Stimulated activated CD4-positive, alpha-beta T cell treated with anti-CD3 and anti-CD28 coated beads, Interleukin-2, amount 100 ng/mL, for 4 hours (primary cell): ENCODE data around the gene ZNRF1.
"Not testable (repeated sequence)": the region's sequence is repeated elsewhere in the genome, so short reads cannot be mapped to it uniquely, and the experiment has no call there.

Experiments used
- DNase-seq: peaks from one replicate; pipeline ENCODE4 v3.0.0-alpha.2; 2020; ENCODE audit warnings: low read depth

Gene ZNRF1

DNA sequence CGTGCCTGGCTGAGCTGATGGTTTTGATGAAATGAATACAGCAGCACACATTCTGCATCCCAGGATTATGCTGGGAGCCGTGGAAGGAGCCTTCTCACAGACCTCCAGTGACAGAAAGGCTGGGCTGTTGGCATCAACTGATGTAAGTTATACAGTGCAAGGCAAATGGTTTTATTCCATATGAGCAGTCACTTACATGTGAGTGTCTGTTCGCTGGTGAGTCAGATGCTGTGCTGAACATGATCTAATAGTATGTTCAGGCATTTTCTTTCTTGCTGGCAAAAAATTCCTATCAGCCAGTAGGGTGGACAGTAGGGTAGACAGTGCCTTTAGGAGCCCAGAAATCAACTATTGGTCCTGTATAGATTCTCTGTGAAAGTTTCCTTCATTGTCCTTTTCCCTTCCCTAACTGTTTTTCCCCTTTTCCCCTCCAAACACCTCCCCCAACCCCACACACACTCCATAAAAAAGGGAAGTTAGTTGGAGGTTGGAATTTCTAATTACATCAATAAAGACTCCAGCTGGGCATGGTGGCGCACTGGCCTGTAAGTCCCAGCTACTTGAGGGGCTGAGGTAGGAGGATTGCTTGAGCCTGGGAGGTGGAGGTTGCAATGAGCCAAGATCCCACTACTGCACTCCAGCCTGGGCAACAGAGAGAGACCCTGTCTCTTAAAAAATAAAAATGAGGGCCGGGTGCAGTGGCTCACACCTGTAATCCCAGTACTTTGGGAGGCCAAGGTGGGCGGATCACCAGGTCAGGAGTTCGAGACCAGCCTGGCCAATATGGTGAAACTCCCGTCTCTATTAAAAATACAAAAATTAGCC, 81.6 kb downstream of the ZNRF1 start:
- no peak for DNase-seq

DNA sequence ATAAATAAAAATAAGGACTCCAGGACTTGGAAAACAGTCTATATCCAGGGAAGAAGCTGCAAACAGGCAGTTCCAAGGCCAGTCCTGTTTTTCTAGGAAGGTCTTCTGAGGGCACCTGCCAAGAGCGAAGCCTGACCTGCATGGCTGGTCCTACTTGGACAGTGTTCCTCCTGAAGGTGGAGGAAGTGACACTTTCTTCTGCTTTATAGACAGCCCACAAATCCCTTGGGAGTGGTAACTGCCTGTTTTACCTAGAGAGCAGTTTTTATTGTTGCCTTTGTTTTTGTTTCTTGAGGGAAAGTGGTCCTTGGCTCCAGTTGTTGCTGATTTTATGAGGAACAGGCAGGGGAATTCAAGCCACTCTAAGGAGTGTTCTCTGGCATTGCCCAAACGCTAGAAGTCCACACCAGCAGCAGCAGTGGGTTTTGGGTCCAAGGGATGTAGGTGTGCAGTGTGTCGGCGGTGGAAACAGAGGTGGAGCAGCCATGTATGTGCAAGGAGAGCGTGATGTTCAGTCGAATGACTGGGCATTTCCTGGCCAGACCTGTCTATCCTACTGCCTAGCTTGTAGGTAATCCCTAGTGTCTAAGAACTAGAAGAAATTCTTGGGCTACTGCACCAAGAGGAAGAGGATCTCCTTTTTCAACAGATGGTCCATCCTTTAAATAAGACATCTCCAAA, 82.5 kb downstream of the ZNRF1 start:
- no peak for DNase-seq

GRCh38 chr16:75083813-75084212, 85.0 kb downstream of the ZNRF1 start:
- no peak for DNase-seq

DNA sequence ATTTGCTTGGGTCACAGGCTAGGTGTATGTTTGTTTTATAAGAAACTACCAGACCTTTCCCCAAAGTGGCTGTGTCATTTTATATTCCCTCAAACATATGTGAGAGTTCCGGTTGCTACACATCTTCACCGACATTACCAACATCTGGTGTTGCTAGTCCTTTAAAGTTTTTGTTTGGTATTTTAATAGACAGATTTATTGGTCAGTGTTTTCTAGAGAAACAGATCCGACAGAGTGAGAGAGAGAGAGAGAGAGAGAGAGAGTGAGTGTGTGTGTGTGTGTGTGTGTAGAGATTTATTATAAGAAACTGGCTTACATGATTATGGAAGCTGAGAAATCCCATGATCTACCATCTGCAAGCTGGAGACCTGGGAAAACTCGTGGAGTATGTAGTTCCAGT, 86.7 kb downstream of the ZNRF1 start:
- no peak for DNase-seq

DNA sequence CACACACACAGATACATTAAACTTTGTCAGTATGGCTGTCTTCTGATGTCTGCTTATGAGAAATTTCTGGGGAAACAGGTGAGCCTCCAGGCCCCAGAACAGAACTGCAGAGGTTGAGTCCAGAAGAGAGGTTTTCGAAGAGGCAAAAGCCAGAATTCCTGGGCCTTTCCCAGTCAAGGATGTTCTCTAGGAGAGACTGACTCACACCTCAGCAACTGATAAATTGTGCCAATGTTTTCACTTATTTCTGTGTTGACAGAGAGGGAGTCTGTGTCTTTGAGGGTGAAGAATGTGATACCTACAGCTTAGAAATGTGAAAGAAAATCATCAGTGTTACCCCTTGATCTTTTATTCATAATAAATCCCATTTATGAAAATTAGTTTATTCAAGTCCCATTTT, 87.5 kb downstream of the ZNRF1 start:
- no peak for DNase-seq

- DNase-seq = no peak
Measured at GRCh38 chr16:75086688-75087374, 88.0 kb downstream of the ZNRF1 start.

GRCh38 chr16:75087375-75087979, 88.7 kb downstream of the ZNRF1 start:
- no peak for DNase-seq

- no peak for DNase-seq
Measured at GRCh38 chr16:75088216-75088615, 89.4 kb downstream of the ZNRF1 start.

DNA sequence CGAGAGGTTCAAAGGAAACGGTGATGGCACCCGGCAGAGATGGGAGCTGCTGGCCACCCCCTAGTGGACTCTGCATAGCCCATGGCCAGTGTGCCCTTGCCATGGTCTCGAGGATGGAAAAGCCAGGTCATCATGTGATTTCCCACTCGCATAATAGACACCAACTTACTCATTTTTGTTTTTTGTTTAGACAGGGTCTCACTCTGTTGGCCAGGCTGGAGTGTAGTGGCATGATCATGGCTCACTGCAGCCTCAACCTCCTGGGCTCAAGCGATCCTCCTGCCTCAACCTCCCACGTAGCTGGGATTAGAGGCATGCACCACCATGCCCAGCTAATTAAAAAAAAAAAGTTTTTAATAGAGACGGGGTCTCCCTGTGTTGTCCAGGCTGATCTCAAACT, 90.1 kb downstream of the ZNRF1 start:
- DNase-seq = no peak

GRCh38 chr16:75089486-75090202, 90.8 kb downstream of the ZNRF1 start:
- DNase-seq = no peak

- DNase-seq = not testable (repeated sequence)
Measured at GRCh38 chr16:75090899-75091298, 92.1 kb downstream of the ZNRF1 start.

DNA sequence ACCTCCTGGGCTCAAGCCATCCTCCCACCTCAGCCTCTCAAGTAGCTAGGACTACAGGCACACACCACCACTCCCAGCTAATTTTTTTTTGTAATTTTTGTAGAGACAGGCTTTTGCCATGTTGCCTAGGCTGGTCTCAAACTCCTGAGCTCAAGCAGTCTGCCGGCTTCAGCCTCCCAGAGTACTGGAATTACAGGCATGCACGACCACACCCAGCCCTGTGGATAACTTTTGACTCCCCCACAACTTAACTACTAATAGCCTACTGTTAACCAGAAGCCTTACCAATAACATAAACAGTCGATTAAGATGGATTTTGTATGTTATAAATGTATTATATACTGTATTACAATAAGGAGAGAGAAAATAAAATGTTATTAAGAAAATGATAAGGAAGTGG, 92.8 kb downstream of the ZNRF1 start:
- DNase-seq = not testable (repeated sequence)

DNA sequence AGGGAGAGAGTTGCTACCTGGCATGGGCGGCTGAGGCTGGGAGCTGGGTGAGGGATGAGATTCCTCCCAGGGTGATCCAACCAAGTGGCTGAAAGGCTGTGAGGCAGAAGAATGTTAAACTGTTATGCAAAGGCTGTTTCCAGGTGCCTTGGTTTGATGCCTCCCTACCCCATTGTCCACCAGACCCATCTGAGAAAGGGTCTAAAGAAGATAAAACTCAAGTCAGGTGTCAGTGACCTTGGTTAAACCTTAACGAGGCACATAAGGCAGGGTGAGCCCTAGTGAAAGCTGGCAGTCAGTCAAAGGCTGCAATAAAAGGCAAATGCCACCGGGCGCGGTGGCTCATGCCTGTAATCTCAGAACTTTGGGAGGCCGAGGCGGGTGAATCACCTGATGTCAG, 94.0 kb downstream of the ZNRF1 start:
- no peak for DNase-seq

DNA sequence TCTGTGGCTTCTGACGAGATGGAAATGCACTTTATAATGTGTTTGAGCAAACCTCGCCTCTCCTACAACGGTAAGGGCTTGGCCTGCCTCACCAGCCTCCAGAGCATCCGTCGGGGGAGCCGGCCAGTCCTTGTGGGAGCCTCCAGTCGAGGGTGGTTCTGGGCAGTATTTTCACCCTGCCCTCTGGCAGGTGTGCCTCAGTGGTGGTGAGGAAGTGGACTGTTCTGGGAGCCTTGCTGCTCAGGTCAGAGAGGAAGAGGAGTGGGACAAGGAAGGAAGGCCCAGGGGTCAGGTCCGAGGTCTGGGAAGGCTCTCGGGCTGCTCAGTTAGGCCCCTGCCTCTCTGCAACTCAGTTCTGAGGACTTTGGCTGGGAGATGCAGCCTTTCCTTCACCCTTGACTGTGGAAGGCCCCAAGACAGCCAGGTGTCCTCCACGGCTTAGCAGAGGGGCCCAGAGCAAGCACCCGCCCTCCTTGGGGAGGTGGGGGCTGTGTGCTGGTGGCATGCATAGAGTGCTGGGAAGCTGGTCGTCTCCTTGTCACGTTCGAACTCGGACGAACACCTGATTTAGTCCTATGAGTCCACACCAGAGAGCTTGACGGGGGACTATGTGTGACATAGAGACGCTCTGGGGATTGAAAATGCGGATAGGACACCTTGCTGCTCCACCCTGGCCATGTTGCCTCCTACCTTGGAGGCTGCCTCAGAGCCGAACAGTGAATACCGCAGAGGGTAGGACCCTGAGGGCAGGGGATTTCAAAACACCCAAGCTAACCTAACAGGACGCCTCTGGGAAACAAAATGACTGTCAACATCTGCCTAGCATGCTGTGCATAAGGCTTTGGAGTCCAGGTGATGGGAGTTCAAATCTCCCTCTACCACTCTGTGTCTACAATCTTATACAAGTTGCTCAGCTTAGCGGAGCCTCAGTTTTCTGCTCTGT, 95.0 kb downstream of the ZNRF1 start:
- DNase-seq = no peak

- no peak for DNase-seq
Measured at GRCh38 chr16:75095204-75095621, 96.4 kb downstream of the ZNRF1 start.

- DNase-seq = no peak
Measured at GRCh38 chr16:75096656-75097055, 97.8 kb downstream of the ZNRF1 start.

DNA sequence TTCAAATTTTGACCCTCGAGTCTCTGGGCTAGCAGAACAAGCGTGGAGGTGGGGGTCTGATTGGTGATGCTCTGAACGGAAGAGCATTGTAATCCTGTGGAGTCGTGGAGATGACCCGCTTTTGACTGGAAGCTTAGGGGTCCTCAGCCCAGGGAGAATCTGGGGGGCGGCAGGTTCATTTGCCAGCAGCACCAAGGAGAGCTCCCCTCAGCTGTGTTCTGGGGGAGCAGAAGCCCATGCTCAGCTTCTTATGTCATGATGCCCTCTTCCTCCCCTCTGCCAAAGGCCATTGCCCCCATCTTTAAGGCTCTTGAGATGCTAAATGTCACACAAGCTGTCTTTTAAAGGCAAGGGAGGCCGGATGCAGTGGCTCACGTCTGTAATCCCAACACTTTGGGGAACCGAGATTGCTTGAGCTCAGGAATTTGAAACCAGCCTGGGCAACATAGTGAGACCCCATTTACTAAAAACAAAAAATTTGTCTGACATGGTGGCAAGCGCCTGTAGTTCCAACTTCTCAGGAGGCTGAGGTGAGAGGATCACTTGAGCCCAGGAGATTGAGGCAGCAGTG, 98.5 kb downstream of the ZNRF1 start:
- no peak for DNase-seq

GRCh38 chr16:75097941-75098901, 99.4 kb downstream of the ZNRF1 start:
- peak; percentile 59 for DNase-seq

DNA sequence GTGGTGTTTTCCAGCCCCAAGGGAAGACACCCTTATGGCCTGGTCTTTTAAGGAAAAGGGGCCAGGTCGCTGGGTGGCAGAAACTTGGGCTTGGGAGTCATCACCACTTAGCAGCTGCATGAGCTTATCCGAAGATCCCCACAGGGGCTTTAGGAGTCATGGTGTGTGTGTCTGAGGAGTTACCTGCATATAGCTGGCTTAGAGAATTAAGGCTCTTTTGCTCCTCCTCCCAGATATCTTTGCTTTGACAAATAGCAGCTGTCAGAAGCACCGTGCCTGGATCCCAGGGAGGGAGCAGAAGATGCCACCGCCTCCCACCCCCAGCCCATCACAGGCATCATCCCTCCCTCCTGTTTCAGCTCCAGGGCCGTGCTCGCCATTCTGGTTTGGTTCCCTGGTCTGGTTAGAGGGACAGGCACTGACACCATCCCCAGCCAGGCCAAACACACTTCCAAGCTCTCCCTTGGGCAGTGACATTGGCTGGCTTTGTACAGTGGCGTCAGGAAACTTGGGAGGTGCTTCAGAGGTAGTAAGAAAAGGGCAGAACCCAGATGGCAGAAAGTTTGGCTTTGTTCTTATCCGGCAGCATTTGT, 100.3 kb downstream of the ZNRF1 start:
- no peak for DNase-seq
